Effector memory CD8-positive, alpha-beta T cell (primary cell): ENCODE results near the gene IGFALS.

Experiments
- ATAC-seq: fragments of 150-1000 bp; cut with Tn5 transposase; replicated peaks from 2 replicates; pipeline ENCODE4 v1.10.0; 2021; ENCODE audit warnings: mild to moderate bottlenecking, moderate library complexity
- DNase-seq, 3 experiments: peaks; one replicate each; pipeline ENCODE4 v3.0.0; 2021
- H3K27ac Mint-ChIP-seq, 2 donors: one replicate each; pipeline ENCODE4 v1.8.0; 2022; ENCODE audit warnings: mild to moderate bottlenecking in 2 of 2, mixed read lengths in 2 of 2, moderate library complexity in 2 of 2
- H3K27me3 Mint-ChIP-seq, 2 donors: one replicate each; pipeline ENCODE4 v1.8.0; 2022; ENCODE audit warnings: mixed read lengths in 2 of 2
- H3K36me3 Mint-ChIP-seq: one replicate; pipeline ENCODE4 v1.8.0; 2022; ENCODE audit warnings: mild to moderate bottlenecking, moderate library complexity, mixed read lengths; ENCODE audit not compliant: insufficient read depth
- H3K4me1 Mint-ChIP-seq, 2 donors: one replicate each; pipeline ENCODE4 v1.8.0; 2022; ENCODE audit warnings: low read depth in 2 of 2, mixed read lengths in 2 of 2
- H3K4me3 Mint-ChIP-seq, 2 donors: one replicate each; pipeline ENCODE4 v1.8.0; 2022; ENCODE audit warnings: mild to moderate bottlenecking in 2 of 2, mixed read lengths in 2 of 2, moderate library complexity in 2 of 2
- H3K9me3 Mint-ChIP-seq, 2 donors: one replicate each; pipeline ENCODE4 v1.8.0; 2022; ENCODE audit warnings: mixed read lengths in 2 of 2

Gene IGFALS

DNA sequence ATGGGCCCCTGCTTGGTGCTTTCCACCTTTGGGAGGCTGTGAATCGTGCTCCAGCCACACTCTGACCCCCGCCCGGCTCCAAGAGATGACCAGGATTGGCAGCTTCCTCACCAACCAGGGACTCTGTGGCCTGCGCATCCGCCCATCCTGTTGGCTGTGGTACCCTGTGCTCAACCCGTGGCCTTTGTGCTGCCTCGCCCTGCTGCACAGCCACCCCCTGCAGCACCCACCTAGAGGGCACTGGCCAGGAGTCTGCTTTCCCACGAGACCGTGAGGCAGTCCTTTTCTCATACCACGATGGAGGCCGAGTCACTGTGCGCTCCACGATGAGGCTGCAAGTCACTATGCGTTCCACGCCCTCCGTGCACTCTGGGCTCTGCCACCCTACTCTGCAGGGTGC lies 41.6 kb downstream of the IGFALS start:
- H3K9me3 Mint-ChIP-seq, result no peaks in the 10 kb centered on the region
- no peak overlapping the region for H3K4me3 Mint-ChIP-seq
- no peak for ATAC-seq
- no peak for DNase-seq
- no peaks in the 10 kb centered on the region for H3K27me3 Mint-ChIP-seq
- peaks cover 4 to 5% of the 10 kb centered on the region in 2 donors for H3K4me1 Mint-ChIP-seq
- H3K27ac Mint-ChIP-seq, result no peak overlapping the region
- H3K36me3 Mint-ChIP-seq, result peaks cover 48% of the 10 kb centered on the region

DNA sequence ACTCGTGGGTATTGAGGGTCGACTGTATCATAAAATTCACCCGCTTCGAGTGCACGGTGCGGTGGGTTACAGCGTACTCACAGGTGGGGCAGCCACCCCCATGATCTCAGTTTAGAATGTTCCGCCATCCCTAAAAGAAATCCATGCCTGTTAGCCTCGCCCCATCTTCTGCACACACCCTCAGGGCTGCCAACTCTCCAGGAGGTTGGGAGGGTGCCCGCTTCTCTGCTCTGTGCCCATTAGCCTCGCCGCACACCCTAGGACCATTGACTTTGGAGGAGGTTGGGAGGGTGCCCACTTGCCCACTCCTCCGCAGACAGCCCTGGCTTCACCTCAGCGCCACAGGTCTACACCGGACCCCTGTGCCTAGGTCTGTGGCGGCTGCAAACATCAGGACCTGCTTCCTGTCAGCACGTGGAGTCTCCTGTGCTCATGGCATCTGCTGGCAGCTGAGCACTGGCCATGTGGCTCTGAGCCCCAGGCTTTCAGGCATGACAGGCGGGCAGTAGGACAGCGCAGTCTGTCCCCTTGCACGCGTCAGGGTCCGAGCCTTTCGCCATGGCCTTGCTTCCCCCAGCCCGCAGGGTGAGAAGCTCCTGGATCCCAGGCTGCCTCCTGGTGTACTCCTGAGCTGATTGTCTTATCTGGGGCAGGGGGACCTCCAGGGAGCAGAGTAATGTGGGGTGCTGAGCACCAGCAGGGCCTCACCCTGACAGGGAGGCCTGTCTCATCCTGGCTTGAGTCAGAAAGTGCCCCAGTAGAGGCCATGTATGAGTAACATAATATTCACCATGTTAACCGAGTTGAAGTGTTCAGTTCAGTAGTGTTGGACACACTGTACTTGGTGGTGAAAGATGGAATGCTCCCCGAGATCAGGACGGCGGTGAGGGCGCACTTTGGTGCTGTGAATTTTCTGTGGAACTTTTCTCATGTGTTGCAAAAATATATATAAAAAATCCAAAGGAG lies 44.1 kb downstream of the IGFALS start:
- H3K9me3 Mint-ChIP-seq, result no peaks in the 10 kb centered on the region
- no peak overlapping the region for H3K4me3 Mint-ChIP-seq
- H3K27me3 Mint-ChIP-seq, result no peaks in the 10 kb centered on the region
- H3K27ac Mint-ChIP-seq, result no peak overlapping the region
- peaks cover 4 to 6% of the 10 kb centered on the region in 2 donors for H3K4me1 Mint-ChIP-seq
- ATAC-seq (no peak), DNase-seq (no peak)
- peaks cover 50% of the 10 kb centered on the region for H3K36me3 Mint-ChIP-seq

DNA sequence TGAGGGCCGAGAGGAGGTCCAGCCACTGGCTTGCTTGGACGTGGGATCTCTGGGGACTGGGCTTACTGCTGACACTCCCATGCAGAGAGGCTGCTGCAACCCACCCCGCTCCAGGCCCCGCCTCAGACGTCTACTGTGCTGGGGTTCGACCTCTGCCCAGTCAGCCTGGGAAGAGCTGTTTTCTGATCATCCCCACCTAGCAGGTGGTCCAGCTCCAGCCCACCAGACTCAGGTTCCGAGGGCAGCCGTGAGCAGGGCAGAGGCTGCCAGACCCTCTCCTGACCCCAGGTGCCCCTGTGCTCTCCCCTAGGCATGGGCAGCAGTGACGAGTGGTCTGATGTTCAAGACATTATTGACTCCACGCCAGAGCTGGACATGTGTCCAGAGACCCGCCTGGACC lies 45.6 kb downstream of the IGFALS start:
- H3K36me3 Mint-ChIP-seq, result peaks cover 46% of the 10 kb centered on the region
- H3K9me3 Mint-ChIP-seq, result no peaks in the 10 kb centered on the region
- ATAC-seq (no peak), DNase-seq (no peak)
- peaks cover 4 to 7% of the 10 kb centered on the region in 2 donors for H3K4me1 Mint-ChIP-seq
- H3K27ac Mint-ChIP-seq, result no peak overlapping the region
- H3K27me3 Mint-ChIP-seq, result no peaks in the 10 kb centered on the region
- H3K4me3 Mint-ChIP-seq, result no peak overlapping the region

DNA sequence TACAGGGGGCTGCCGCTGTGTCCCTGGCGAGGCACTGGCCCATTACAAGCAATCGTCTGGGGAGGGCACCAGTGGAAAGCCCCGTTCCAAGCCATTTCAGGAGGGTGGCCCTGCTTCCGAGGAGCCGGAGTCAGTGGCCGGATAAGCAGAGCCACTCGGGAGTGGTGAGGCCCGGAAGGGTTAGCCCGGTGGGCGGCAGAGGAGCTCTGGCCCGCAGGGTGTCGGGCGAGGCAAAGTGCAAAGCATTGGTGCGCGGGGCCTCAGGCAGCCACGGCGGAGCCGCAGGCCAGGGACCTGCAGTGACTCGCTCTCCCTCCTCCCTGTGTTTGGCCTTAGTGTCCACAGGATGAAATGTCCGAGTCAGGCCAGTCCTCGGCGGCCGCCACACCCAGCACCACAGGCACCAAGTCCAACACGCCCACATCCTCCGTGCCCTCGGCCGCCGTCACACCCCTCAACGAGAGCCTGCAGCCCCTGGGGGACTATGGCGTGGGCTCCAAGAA lies 46.8 kb downstream of the IGFALS start:
- peaks cover 41% of the 10 kb centered on the region for H3K36me3 Mint-ChIP-seq
- H3K27me3 Mint-ChIP-seq, result no peaks in the 10 kb centered on the region
- DNase-seq, result no peak
- H3K4me1 Mint-ChIP-seq, result peaks cover 1 to 7% of the 10 kb centered on the region in 2 donors
- no peak overlapping the region for H3K27ac Mint-ChIP-seq
- no peak overlapping the region for H3K4me3 Mint-ChIP-seq
- no peak for ATAC-seq
- no peaks in the 10 kb centered on the region for H3K9me3 Mint-ChIP-seq

DNA sequence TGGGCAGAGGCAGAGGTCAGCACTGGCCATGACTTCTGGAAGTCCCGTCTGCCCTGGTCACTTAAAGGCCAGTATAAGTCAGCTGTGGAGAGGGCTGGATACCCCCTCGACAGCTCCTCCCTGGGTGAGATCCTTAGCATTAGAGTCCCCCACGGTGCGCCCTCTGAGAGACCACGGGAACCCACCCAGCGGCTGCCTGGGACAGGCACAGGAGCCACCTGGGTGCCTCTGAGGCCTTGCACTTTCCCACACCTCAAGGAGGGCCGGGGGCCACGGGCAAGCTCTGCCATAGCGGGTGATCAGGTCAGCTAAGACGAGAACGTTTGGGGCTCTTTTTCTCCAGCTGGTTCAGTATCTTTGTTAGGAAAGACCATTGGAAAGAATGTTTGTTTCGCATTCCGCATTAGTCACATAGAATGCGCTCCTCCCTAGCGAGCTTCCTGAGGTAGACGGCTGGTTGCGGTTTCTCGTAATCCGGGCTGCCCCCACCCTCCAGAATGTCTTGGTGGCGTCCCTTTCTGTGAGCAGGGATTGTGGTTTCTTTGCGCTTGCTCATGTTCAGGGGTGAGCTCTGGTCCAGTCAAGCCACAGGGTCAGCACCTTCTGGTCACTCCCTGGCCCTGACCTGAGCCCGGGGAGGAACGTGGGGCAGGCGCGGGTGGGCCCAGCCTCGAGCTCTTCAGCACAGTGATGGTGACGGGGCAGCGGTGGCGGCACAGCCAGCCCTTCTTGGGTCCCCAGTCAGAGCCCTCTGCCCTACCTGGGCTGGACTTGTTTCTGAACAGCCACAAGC lies 47.4 kb downstream of the IGFALS start:
- peaks cover 42% of the 10 kb centered on the region for H3K36me3 Mint-ChIP-seq
- H3K27me3 Mint-ChIP-seq, result no peaks in the 10 kb centered on the region
- DNase-seq, result no peak

DNA sequence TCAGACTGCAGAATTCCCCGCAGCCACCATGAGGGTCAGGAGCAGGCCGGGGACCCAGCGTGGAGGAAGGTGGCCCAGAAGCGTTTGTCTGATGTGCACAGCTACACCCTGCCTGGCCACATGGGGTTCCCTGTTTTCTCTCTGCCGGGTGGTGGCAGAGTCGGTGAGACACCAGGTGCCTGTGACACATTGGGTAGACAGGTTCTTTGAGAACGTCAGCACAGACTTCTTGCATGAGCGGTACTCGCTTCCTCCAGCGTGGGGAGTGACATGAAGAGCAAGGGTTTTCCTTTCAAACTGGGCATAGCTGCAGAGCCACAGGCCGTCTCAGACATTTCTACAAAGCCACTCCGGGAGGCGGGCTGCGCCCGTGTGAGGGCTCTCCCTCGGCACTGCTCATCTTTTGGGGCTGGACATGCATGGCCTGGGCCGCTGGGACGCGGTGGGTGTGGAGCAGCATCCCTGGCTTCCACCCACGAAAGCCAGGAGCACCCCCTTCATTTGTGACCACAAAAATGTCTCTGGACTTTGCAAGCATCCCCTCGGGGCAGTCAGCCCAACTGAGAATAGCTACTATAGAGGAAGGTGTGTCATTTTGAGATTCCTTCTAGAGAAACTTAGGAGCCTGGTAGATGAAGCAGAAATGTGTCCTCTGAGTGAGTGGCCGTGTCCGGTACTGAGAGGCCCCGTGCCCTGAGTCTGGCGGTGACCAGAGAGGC lies 48.2 kb downstream of the IGFALS start:
- Mint-ChIP-seq H3K27me3 (no peaks in the 10 kb centered on the region), H3K27ac (peak overlapping the region in 1 of 2 donors; percentile 51), H3K36me3 (peaks cover 40% of the 10 kb centered on the region), H3K4me1 (peaks cover 1 to 7% of the 10 kb centered on the region in 2 donors), H3K4me3 (no peak overlapping the region), H3K9me3 (no peaks in the 10 kb centered on the region)
- no peak for DNase-seq
- ATAC-seq, result no peak

More for the DNA sequence above, 47.4 kb downstream of the IGFALS start:
- Mint-ChIP-seq H3K27ac (no peak overlapping the region), H3K4me1 (peaks cover 1 to 7% of the 10 kb centered on the region in 2 donors), H3K9me3 (no peaks in the 10 kb centered on the region), H3K4me3 (no peak overlapping the region)
- ATAC-seq, result no peak

DNA sequence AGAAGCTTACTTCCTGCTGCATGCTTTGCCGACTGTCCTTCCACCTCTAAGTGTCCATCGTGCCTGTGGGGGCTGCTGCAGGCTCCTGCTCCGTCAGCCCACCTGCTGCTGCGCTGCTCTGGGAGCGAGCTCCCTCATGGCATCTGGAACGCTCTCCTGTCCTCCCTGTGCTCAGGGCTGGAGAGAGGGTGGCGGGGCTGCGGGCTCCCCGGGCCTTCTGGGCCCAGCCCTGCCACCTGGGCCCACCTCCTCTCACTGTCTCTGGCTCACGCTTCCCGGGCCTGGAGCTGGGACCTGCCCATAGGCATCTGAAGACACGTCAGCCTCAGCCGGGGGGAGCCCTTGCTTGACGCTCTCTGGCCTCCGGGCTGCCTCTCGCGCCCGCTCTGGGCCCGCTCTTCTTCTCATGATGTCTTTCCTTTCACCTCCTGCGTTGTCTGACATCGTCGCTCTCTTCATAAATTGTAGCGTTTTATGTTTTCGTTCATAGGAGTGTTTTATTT lies 49.1 kb downstream of the IGFALS start:
- H3K4me3 Mint-ChIP-seq, result no peak overlapping the region
- no peaks in the 10 kb centered on the region for H3K9me3 Mint-ChIP-seq
- peaks cover 36% of the 10 kb centered on the region for H3K36me3 Mint-ChIP-seq
- ATAC-seq (no peak), DNase-seq (no peak)
- peaks cover 1 to 7% of the 10 kb centered on the region in 2 donors for H3K4me1 Mint-ChIP-seq
- H3K27me3 Mint-ChIP-seq, result no peaks in the 10 kb centered on the region
- peak overlapping the region in 1 of 2 donors; percentile 51 for H3K27ac Mint-ChIP-seq

DNA sequence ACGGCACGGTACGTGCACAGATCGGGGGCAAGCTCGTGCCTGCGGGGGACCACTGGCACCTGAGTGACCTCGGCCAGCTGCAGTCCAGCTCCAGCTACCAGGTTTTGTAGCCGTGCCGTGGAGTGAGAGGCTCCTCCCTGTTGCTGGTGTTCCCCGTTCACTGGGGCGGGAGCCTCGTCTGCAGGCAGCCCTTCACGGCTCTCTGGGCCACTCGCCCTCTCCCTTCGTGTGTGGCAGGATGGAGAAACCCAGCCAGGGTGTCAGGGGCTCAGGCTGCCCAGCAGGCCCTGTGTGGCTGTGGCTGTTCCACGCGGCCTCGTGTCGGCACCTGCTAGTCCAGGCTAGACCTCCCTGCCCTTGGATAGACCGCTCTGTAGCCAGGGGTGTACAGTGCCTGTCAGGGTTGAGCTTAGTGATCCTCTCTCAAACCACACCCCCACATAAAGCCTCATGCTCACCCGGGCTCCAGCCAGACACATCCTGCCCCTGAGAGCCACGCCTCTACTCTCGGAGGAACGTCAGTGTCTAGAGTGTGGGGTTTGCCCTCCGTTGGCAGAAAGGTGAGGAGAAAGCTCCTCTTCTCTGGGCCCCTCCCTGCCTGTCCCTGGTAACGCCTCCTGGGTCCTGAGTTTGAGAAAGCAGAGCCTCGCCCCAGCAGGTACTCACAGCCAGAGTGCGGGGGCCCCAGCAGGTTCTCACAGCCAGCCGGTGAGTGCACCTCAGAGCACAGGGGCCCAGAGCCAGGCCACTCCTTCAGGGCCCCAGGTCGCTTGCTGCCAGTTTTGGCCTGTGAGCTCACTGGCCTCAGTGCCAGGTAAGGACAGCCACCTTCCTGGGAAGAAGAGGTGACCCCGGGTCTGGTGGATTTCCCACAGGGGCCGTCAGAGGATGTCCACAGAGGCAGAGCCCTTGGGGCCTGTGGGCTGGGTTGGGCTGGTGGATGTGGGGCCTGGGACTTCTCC lies 49.8 kb downstream of the IGFALS start:
- Mint-ChIP-seq H3K4me3 (no peak overlapping the region), H3K27ac (no peak overlapping the region), H3K27me3 (no peaks in the 10 kb centered on the region), H3K36me3 (peaks cover 36% of the 10 kb centered on the region), H3K9me3 (no peaks in the 10 kb centered on the region), H3K4me1 (peaks cover 1 to 7% of the 10 kb centered on the region in 2 donors)
- ATAC-seq, result no peak
- DNase-seq, result no peak

DNA sequence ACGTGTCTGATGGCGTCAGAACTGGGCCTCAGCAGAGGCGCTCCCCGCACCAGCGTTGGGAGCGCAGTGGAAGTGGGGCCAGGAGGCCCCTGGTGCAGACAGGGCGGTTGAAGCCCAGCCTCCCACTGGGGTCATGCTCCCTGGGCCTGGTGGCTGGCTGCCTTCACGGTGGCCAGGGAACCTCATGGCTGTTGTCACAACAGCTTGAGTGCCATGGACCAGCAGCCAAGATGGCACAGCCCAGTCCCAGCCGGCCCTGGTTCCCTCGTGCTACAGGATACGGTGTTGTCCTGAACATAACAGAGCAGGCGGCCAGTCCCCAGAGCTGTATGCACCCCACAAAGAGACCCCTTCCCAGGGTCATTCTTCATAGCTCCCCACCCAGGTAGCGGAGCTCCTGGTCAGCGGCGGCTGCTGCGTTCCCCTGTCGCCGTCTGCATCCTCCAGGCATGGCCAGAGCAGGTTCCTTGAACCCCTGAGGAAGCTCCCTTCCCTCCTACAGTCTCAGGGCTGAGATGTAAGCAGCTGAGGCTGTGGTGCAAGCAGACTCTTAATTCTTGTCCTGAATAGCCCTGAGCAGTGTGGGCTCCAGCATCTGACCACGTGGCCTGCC lies 51.8 kb downstream of the IGFALS start:
- ATAC-seq (no peak), DNase-seq (no peak)
- Mint-ChIP-seq H3K27ac (peak overlapping the region in 1 of 2 donors; percentile 79), H3K9me3 (no peaks in the 10 kb centered on the region), H3K27me3 (no peaks in the 10 kb centered on the region), H3K36me3 (peaks cover 26% of the 10 kb centered on the region), H3K4me3 (no peak overlapping the region), H3K4me1 (peaks cover 1 to 7% of the 10 kb centered on the region in 2 donors)

DNA sequence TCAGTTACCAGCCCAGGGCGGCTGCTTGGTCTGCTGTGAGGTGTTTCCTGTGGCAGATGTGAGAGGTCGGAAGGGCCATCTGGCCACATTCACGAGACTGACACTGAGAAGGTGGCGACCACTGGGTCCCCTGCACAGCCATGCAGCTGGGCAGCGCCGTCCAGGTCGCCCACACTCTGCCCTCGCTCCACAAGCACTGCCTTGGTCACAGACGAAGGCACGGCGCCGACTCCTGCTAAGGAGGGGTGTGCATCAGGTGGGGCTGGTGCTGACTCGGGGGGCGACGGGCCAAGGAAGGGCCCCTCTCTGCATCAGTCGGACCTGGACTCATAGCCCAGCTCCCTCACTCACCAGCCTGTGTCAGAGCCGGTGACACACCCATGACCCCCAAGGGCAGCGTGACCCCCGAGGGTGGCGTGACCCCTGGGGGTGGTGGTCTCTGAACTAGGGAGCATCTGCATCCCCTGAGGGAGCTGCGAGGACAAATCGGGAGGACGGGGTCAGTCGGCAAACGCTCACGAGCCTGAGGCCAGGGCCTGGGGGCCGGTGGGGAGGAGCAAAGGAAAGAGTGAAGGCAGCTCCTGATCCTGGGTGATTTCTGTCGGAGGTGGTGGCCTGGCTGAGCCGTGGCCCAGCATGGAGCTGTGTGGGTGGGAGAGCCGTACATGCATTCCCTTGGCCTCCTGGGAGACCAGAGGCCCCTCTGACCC lies 52.6 kb downstream of the IGFALS start:
- Mint-ChIP-seq H3K4me3 (peak overlapping the region in 1 of 2 donors; percentile 23), H3K27me3 (no peaks in the 10 kb centered on the region)

More for the DNA sequence above, 52.6 kb downstream of the IGFALS start:
- H3K4me1 Mint-ChIP-seq, result peaks cover 1 to 7% of the 10 kb centered on the region in 2 donors
- ATAC-seq (no peak), DNase-seq (no peak)
- no peaks in the 10 kb centered on the region for H3K9me3 Mint-ChIP-seq
- peaks cover 26% of the 10 kb centered on the region for H3K36me3 Mint-ChIP-seq
- H3K27ac Mint-ChIP-seq, result no peak overlapping the region
